GM06990 (cell line): Measurements from ENCODE around the gene HTR1E.
"Not testable (repeated sequence)": the region's sequence is repeated elsewhere in the genome, so short reads cannot be mapped to it uniquely, and the experiment has no call there.

Experiments used
- DNase-seq: peaks from one replicate; pipeline ENCODE4 v3.0.0-alpha.2; 2011; ENCODE audit not compliant: insufficient read length; ENCODE audit errors: extremely low read depth
- H3K27me3 ChIP-seq: replicated peaks from 2 replicates; pipeline ENCODE4 v1.6.0; 2011; ENCODE audit warnings: low read length; ENCODE audit not compliant: control insufficient read depth, insufficient read depth
- H3K36me3 ChIP-seq: 2 replicates; pipeline ENCODE4 v1.5.1; 2011; ENCODE audit warnings: low read length; ENCODE audit not compliant: control insufficient read depth, insufficient read depth
- H3K4me3 ChIP-seq: replicated peaks from 2 replicates; pipeline ENCODE4 v1.5.1; 2011; ENCODE audit warnings: low read depth, mild to moderate bottlenecking, control low read depth, low read length
- TF ChIP-seq, protein P1 (sequence below): IDR thresholded peaks from 2 replicates; pipeline ENCODE4 v1.5.1; 2011; ENCODE audit warnings: low read length, control low read depth, mild to moderate bottlenecking, inconsistent platforms; ENCODE audit not compliant: insufficient read depth, poor library complexity, severe bottlenecking

Gene HTR1E, protein sequence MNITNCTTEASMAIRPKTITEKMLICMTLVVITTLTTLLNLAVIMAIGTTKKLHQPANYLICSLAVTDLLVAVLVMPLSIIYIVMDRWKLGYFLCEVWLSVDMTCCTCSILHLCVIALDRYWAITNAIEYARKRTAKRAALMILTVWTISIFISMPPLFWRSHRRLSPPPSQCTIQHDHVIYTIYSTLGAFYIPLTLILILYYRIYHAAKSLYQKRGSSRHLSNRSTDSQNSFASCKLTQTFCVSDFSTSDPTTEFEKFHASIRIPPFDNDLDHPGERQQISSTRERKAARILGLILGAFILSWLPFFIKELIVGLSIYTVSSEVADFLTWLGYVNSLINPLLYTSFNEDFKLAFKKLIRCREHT

DNA sequence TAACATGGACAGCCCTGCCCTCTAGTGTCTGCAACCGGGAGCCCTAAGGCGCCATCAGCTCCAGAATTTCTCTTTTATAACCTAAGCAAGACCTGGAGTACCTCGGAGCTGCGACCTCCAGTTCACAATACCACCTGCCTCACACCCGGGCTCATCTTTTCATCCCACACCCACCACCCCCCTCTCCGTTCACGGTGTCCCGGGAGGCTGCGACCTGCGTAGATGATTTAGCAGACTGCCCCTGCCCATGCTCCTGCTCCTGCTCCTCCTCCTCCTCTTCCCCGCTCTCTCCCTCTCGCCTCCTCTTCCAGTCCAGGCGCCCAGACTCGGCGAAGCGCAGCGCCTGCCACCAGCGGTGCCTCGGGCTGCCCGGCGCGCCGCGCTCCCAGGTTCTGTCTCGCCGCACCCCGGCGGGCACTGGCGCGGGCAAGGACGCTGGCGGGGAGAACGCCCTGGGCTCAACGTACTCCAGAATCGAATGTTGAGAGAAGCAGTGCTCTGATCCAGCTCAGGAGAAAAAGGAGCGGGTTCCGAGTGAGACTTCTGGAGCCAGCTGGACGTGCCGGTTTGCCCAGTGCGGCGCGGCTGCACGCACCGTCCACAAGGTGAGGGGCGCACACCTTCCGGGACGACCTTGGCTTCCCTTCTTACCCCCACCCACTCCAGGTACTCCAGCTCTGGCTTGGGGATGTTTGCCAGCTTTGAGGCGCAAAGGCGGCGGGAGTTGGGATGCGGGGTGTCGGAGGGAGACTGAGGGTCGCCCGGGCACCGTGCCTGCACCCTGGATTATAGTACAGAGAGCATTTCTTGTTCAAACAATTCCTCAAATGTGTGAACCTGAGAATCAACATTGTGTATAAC lies at the start of gene HTR1E:
Gene HTR1E (plus strand): TSS at position 310 of the 861 bp plus-strand sequence. CDS start 77,807 bp downstream, outside the sequence.
- H3K4me3 ChIP-seq: no peak within 1 kb of the TSS
- TF ChIP-seq, protein P1, sequence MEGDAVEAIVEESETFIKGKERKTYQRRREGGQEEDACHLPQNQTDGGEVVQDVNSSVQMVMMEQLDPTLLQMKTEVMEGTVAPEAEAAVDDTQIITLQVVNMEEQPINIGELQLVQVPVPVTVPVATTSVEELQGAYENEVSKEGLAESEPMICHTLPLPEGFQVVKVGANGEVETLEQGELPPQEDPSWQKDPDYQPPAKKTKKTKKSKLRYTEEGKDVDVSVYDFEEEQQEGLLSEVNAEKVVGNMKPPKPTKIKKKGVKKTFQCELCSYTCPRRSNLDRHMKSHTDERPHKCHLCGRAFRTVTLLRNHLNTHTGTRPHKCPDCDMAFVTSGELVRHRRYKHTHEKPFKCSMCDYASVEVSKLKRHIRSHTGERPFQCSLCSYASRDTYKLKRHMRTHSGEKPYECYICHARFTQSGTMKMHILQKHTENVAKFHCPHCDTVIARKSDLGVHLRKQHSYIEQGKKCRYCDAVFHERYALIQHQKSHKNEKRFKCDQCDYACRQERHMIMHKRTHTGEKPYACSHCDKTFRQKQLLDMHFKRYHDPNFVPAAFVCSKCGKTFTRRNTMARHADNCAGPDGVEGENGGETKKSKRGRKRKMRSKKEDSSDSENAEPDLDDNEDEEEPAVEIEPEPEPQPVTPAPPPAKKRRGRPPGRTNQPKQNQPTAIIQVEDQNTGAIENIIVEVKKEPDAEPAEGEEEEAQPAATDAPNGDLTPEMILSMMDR: peak; percentile 70
- no peaks in the 10 kb centered on the region for H3K36me3 ChIP-seq
- peak; percentile 13 for DNase-seq
- H3K27me3 ChIP-seq: peaks cover 2% of the 10 kb centered on the region

DNA sequence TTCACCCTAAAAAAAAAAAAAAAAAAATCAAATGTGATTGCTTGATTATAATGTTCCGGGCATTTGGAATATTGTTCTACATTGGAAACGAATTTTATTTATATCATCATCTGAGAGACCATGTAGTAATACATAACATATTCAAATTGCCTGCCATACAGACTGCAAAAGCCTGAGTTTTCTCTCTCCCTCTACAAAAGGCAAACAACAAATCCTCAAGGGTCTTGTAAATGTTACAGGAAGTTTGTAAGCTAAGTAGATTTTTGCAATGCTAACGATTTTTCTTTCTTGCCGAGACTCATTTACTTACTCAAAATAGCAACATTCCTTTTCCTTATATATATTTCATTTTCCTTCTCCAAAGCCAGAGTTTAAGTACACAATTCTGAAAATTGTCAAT lies 49.0 kb upstream of the HTR1E start:
- Histone ChIP-seq H3K4me3 (no peak overlapping the region), H3K36me3 (no peaks in the 10 kb centered on the region), H3K27me3 (no peaks in the 10 kb centered on the region)
- TF ChIP-seq, protein P1: no peak
- DNase-seq: no peak

DNA sequence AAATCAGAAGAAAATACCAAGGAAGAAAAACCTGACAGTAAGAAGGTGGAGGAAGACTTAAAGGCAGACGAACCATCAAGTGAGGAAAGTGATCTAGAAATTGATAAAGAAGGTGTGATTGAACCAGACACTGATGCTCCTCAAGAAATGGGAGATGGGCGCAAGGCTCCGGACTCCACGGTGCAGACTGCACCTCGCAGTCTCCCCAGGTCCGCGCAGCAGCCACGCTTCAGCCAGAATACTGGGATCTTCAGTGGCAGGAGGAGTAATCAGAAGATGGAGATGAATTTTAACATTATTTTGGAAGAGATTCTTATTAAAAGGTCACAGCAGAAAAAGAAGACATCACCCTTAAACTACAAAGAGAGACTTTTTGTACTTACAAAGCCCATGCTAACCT lies 40.1 kb upstream of the HTR1E start:
- not testable (repeated sequence) for H3K27me3 ChIP-seq, H3K36me3 ChIP-seq, H3K4me3 ChIP-seq, DNase-seq

DNA sequence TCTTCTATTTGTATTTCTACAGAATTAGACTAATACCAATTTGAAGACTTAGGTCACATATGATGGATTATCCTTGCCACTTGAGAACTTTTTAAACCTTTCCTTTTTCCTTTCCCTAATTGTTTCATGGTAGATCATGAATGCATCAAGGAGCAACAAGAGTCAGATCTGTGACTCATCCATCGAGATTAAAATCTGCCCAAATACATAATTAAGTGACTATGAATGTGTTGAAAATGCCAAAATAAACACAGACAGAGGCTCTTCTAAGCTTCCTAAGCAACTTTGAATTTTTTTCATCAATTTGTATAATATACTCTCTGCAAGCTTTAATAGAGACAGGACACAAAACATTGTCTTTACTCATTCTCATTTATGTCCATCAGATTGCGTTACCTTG lies 23.5 kb upstream of the HTR1E start:
- Histone ChIP-seq H3K4me3 (no peak overlapping the region), H3K27me3 (no peaks in the 10 kb centered on the region), H3K36me3 (no peaks in the 10 kb centered on the region)
- TF ChIP-seq, protein P1: no peak
- DNase-seq: no peak

DNA sequence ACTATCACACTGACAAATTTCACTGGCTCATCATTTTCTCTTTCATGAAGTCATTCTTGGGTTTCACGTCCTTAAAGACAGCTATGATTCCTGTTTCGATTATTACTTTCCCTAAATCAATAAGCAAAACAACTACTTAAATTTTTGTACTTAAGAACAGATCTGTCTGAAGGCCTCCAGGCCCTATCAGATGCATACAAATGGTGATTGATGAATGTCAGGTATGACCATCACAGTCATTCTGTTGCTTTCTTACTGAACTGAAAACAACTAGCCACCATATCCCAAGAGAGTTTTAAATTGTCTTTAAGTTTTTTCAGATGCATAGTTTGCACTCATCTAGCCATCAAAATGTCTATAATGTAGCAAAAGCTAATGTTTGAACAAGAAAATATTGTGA lies 20.9 kb upstream of the HTR1E start:
- TF ChIP-seq, protein P1: no peak
- no peaks in the 10 kb centered on the region for H3K36me3 ChIP-seq

DNA sequence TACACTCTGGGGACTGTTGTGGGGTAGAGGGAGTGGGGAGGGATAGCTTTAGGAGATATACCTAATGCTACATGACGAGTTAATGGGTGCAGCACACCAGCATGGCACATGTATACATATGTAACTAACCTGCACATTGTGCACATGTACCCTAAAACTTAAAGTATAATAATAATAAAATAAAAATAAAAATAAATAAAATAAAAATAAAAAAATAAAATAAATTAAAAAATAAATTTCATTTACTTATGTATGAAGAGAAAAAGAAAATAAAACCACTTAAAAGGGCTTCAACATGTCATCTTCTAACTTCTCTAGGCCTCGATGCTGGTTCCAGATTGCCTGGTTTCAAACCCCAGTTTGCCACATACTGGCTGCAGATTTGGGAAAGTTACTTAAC lies 10.2 kb upstream of the HTR1E start:
- H3K36me3 ChIP-seq, H3K27me3 ChIP-seq, DNase-seq, H3K4me3 ChIP-seq: not testable (repeated sequence)

More for the DNA sequence above, 20.9 kb upstream of the HTR1E start:
- no peak for DNase-seq
- Histone ChIP-seq H3K27me3 (no peaks in the 10 kb centered on the region), H3K4me3 (no peak overlapping the region)

DNA sequence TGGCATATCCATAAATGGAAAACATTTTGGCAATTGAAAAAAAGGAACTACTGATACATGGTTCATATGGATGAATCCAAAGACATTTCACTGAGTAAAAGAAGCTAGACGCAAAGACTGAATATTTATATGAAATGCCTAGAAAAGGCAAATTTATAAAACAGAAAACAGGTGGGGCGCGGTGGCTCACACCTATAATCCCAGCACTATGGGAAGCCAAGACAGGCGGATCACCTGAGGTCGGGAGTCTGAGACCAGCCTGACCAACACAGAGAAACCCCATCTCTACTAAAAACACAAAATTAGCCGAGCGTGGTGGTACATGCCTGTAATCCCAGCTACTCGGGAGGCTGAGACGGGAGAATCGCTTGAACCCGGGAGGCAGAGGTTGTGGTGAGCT lies 9.5 kb upstream of the HTR1E start:
- DNase-seq: not testable (repeated sequence)

More for the DNA sequence above, 9.5 kb upstream of the HTR1E start:
- H3K36me3 ChIP-seq, H3K27me3 ChIP-seq, H3K4me3 ChIP-seq: not testable (repeated sequence)
